GM19438 (cell line): ENCODE data around the gene OR7G1.
"Not testable (repeated sequence)": the region's sequence is repeated elsewhere in the genome, so short reads cannot be mapped to it uniquely, and the experiment has no call there.

Experiments
- ATAC-seq: cut with Tn5 transposase; IDR thresholded peaks from one replicate; pipeline ENCODE4 v1.9.1; 2021; ENCODE audit warnings: low read depth; ENCODE audit not compliant: unreplicated experiment

OR7G1 gene

GRCh38 chr19:9078651-9079050, 36.9 kb downstream of the OR7G1 start:
- ATAC-seq = no peak

- ATAC-seq = no peak
These were observed 38.7 kb downstream of the OR7G1 start for GRCh38 chr19:9076901-9077300.

GRCh38 chr19:9075064-9075949, 40.3 kb downstream of the OR7G1 start:
- ATAC-seq = no peak

GRCh38 chr19:9073806-9074205, 41.8 kb downstream of the OR7G1 start:
- no peak for ATAC-seq

GRCh38 chr19:9071720-9072119, 43.8 kb downstream of the OR7G1 start:
- ATAC-seq = not testable (repeated sequence)

GRCh38 chr19:9070066-9070465, 45.5 kb downstream of the OR7G1 start:
- no peak for ATAC-seq

GRCh38 chr19:9065457-9066014, 50.0 kb downstream of the OR7G1 start:
- ATAC-seq = no peak
